ENCODE data around the gene PIM3.

PIM3 gene

DNA sequence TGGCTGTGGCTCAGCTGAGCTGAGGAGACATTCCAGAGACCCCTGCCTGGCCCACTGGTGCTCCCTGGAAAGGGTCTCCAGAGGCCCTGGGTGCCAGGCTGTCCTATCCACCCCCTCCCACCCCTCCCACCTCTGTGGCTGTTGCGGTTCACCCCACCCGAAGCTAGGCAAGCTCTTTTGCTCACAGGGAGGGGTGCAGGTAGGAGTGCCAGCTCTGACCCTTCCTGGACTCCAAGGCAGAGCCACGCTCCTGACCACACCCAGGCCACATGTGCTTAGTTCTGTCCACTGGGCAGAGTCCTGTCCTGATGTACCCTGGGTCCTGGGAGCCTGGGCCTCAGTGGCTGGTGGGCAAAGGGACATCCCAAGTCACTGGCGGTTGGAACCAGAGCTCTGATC is 35.5 kb downstream of the PIM3 start:
- no peak for DNase-seq (ENCODE audit: low read depth)
- no peak overlapping the region for H3K4me3 ChIP-seq (ENCODE audit: low read depth, low read length)

DNA sequence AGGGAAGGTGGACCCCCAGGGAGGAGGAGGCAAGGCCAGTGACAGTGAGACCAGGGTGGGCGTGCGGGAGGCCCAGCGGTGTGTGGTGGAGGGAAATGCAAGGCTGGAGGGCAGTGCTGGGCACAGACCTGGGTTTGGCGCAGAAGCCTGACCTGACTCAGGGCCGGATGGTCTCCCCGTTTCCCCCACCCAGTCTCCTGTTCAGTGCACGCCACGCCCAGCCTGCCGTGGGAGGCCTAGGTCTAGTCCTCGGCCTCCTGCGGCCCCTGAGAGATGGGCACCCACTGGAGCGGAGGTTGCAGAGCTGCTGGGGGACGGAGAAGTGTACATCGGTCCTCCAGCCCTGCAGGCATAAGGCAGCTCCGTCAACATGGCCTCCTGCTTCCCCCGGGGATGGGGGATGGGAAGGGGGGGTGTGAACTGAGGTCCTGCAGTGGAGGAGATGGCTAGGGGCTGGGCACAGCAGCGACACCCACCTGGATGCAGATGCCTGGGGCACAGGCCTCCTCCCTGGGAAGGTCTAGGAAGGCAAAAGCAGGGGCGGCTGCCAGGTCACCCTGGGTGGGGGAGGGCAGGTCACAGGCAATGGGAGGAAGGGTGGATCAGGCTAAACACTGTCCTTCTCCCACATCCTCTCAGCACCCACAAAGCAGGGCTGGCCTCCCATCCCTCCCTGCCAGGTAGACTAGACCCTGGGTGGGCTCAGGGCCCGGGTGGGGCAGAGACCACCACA is 36.1 kb downstream of the PIM3 start:
- no peak overlapping the region for H3K4me3 ChIP-seq (ENCODE audit: low read depth, low read length)
- no peak for DNase-seq (ENCODE audit: low read depth)

DNA sequence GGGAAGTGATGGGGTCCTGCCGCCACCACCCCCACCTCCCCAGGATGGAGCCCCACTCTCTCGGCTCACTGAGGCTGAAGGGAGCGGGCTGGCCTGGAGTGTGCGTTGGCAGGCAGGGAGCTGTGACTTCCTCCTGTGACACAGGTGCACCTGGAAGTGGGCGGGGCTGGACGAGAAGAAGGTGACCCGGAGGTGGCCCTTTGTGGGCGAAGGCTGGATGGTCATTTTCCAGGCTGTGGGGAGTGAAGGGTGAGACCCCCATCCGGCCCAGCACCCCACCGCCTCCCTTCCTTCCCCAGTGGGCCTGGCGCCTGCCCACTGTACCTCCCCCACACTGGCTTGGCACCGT is 36.7 kb downstream of the PIM3 start:
- H3K4me3 ChIP-seq (ENCODE audit: low read depth, low read length): no peak overlapping the region
- no peak for DNase-seq (ENCODE audit: low read depth)

DNA sequence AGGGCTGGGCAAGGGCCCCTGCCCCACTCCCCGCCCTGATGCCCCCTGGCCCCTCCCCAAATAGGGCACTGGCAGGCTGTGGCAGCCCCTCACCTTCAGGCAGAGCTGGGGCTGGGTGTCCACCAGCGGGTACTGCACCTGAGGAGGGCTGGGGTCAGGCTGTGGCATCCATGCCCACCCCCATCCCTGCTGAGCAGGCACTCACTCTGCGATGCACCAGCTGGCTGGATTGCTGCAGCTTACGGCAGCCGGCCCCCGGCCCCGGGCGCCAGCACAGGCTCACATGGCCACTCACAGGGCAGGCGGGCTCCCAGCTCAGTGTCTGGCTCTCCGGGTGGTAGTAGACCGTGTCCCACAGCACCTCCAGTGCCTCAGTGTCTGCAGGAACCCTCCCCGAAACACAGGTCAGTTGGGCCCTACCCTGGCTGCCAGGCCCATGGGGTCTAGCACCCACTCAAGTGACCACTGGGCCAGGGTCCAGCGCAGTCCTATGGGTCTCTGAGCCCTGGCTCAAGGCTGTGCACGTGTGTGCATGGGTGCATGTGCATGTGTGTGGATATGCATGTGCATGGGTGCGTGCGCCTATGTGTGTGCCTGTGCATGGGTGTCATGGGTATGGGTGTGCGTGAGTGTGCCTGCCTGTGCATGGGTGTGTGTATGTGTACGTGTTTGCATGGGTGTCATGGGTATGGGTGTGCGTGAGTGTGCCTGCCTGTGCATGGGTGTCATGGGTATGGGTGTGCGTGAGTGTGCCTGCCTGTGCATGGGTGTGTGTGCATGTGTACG is 37.6 kb downstream of the PIM3 start:
- DNase-seq (ENCODE audit: low read depth): no peak
- H3K4me3 ChIP-seq (ENCODE audit: low read depth, low read length): no peak overlapping the region

DNA sequence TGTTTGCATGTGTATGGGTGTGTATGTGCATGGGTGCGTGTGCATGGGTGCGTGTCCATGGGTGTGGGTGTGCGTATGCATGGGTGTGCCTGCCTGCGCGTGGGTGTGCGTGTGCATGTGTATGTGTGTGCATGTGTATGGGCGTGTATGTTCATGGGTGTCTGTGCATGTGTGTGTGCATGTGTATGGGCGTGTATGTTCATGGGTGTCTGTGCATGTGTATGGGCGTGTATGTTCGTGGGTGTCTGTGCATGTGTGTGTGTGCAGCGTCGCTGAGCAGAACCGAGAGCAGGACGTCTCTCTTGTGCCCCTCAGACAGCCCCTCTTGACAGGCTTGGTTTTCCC is 38.1 kb downstream of the PIM3 start:
- no peak overlapping the region for H3K4me3 ChIP-seq (ENCODE audit: low read depth, low read length)
- no peak for DNase-seq (ENCODE audit: low read depth)

DNA sequence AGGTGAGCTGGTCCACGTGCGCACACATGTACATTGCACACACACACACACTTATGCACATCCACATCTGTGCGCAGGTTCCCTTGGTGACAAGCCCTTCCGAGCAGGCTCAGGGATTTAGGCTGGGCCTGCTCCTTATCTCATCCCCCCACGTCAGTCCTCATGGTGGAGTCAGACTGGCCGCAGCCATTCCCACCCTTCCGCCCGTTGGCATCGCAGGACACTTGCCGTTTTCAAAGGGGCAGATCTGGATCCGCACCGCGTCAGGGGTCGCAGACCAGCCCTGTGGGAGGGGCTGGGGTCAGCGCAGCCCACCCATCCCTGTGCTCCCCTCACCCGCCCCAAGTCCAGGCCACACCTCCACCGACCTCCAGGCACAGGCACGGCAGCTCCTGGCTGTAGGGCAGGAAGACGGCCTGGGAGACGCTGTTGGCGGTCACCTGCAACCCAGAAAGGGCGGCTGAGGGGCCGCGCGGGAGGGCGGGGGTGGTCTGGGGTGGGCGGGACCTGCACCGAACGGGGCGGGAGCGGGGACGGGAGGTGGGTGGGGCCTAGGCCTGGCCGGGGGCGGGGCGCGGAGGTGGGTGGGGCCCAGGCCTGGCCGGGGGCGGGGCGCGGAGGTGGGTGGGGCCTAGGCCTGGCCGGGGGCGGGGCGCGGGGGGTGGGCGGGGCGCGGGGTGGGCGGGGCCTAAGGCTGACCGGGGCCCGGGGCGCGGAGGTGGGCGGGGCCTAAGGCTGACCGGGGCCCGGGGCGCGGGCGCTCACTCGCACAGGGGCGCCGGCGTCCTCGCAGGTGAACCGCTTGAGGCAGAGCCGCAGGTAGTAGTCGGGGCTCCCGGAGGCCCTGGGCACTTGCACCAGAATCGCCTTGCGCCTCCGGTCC is 38.7 kb downstream of the PIM3 start:
- DNase-seq (ENCODE audit: low read depth): no peak
- H3K4me3 ChIP-seq (ENCODE audit: low read depth, low read length): peak overlapping the region; percentile 21

DNA sequence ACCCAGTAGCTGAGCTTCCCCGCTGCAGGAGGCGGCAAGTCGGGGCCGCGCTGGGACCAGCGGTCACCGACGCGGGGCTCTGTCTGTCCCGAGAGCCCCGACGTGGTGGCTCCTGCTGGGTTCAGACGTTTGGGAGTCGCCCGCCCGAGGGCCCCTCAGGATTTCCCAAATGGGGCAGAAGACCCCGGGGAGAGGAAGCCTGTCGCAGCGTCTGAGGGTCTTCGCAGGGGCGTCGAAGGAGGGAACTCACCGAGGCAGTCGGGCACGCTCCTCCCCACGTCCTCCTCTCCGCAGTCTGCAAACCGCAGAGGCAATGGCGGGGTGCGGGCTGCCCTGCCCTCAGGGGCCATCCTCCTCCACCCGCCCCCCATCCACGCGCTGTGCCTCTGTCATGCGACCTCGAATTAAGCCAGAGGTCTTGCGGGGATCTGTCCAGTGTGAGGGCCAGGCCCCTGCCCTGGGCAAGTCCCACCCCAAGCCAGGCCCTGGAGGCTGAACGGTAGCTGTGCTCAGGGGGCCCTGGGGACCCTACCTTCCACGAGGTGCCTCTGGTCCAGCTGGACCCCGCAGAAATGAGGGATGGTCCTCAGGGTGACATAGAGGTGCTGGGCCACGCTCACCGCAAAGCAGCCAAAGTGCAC is 39.5 kb downstream of the PIM3 start:
- no peak for DNase-seq (ENCODE audit: low read depth)
- H3K4me3 ChIP-seq (ENCODE audit: low read depth, low read length): peak overlapping the region; percentile 17

DNA sequence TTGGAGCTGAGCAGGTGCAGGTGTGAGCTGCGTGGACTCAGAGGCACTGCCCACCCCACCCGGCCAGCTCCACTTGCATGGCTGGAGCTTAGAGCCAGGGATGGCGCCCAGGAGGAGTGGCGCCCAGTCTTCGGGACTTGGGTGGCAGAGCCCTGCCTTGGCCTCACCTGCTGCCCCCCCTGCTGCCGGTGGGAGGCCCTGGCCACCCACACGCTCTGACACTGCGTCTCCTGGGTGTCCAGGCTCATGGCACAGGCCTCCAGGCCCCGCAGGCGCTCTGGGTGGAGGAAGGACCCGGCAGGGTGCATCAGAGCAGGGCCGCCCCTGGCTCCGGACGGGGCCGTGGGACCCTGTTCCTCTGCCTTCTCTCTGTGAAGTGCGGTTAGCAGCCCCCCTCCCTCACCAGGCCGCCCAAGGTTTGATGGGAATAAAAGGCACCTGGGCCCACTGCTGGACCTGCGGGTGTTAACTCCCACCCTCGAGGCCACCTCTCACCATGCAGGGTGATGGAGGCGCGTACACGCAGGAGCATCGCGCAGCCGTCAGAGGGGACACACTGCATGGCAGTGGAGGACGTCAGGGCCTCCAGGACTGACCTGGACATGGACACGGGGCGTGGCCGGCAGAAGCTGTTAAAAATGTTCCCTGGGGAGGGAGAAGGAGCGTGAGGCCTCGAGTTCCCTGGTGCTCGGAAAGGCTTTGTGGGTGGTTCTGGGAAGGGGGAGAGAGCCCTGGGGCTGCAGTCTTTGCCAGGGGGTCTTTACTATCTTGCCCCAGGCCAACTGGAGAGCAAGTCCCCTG is 40.2 kb downstream of the PIM3 start:
- no peak for DNase-seq (ENCODE audit: low read depth)
- H3K4me3 ChIP-seq (ENCODE audit: low read depth, low read length): no peak overlapping the region

DNA sequence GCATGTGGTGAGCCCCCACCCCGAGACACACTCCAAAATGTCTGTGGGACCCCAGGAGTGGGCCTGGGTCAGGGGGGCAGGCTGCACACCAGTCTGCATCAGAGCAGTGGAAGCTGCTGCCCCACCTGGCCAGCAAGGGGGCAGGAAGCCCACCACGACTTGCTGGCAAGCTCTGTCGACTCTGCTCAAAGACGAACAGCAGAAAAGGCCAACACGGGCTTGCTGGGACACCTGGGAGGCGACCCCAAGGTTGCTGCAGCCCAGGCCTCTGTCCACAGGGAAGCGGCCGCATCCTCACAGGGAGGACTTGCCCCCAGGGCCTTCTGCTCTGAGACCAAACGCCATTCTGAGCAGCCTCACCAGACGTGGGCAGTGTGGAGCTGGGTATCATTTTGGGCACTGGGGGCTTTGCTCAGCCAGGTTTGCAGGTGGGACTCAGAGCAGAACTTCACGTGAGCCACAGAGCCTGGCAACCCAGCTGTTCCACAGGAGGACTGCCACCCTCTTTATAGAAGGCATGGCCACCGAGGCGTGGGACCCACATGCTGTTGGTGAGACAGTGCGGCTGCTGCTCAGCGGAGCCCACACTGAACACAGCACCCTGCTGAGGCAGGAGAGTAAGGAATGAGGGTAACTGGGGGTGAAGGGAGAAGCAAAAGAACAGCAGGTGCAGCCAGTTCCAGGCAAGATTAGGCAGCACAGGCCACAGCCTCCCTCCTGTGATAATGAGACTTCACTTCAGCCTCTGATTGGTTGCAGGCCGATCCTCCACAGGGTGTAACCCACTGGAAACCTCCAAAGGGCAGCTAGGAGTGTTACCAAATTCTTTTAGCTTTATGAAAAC is 41.0 kb downstream of the PIM3 start:
- DNase-seq (ENCODE audit: low read depth): no peak
- no peak overlapping the region for H3K4me3 ChIP-seq (ENCODE audit: low read depth, low read length)

DNA sequence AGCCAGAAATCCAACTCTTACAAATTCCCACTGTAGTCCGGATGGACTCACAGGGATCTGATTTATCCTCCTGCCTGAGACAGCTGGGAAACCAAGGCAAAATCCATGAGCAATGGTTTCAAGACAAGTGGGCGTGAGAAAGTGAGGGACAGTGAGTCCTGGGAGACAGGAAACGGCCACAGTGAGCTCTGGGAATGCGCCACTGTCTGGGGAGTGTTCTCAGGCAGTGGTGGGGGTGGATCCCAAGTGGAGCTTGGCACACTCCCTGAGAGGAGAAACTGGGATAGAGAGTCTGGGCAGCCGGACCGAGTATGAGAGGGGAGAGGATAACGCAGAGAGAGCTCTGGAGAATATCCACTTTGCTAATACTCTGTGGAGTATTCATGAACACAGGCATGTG is 42.2 kb downstream of the PIM3 start:
- no peak for DNase-seq (ENCODE audit: low read depth)
- H3K4me3 ChIP-seq (ENCODE audit: low read depth, low read length): no peak overlapping the region

DNA sequence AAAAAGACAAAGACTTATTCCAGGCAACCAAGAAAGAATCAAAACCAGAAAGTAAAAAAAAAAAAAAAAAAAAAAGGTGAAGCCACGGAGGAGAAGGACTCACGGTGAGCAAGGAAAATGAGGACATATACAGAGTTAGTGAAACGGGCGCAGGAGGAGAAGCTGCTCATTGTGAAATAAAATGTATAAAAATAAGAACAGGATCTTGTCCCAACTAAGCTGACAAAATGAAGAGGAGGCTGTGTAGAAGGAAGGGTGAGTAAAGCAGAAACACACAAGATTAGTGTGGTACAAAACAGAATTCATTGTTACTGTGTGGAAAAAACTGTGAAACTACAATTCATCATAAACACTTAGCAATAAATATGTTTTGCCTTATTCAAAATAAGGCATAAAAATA is 44.3 kb downstream of the PIM3 start:
- no peak overlapping the region for H3K4me3 ChIP-seq (ENCODE audit: low read depth, low read length)
- DNase-seq (ENCODE audit: low read depth): no peak

DNA sequence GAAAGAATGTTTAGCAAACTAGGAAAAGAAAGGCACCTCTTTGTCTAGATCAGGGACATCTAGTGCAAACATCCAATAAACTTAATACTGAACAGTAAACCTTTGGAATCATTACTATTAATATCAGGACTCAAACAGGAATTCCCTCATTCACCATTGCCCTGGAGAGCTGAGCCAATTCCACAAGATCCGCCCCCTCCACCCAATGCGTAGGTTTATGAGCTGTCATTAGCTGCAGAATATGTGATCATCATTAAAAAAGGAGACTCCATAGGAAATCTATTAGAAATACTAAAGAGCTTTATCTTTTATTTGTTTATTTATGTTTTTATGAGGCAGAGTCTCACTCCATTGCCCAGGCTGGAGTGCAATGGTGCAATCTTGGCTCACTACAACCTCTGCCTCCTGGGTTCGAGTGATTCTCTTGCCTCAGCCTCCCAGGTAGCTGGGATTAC is 46.5 kb downstream of the PIM3 start:
- H3K4me3 ChIP-seq (ENCODE audit: low read depth, low read length): no peak overlapping the region
- no peak for DNase-seq (ENCODE audit: low read depth)

DNA sequence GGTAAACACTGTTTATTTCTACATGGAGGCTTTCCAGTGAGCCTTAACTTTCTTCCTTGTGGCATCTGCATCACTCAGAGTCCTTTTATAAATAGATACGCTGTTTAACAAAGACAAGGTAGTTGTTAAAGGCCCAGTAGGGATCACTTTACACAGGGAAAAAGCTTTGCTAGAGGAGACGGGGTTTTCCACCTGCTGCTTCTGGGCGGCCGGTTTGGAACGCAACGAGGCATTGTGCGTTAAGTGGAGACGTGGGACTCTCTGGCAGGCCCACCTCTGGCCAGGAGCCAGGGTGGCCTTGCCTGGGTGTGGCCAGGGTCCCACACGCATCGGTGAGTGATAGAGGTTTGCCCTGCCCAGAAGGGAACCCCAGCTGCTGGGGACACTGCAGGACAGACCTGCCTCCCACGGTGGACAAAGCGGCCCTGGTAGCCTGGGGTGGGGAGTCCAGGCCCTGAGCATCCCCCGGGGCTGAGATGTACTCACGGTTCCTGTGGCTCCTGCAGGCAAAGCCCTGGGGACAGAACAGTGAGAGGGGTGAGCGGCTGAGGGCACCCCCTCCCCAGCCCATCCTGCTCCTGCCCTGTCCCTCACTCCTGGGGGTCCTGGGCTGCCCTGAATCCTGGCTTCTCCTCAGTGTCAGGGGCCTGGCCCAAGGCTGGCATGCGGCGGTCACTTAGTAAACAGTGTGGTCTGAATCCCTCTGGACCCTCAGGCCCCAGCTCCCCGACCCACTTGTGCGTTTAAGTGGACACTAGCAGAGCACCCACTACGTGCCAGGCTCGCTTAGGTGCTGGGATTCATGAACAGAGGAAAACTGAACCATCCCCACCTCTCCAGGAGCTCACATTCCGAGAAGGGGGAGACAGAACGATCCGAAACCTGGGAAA is 47.8 kb downstream of the PIM3 start:
- no peak for DNase-seq (ENCODE audit: low read depth)
- H3K4me3 ChIP-seq (ENCODE audit: low read depth, low read length): no peak overlapping the region

DNA sequence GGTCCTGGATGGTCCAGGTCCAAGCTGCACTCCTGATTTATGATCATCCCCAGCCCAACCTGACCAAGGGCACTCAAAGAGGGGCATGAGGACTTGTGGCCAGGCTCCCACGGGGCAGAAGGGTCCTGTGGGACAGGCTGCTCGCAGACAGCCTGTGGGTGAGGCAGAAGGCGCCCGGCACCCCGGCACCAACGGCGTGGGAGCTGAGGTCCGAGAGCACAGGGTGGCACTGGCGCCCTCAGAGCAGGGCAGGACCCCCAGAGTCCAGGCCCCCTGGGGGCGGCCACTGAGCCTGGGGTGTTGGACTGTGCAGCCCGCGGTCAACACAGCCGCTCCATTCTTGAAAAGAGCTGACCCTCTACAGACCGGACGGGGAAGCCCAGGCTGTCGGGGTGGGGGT is 48.7 kb downstream of the PIM3 start:
- H3K4me3 ChIP-seq (ENCODE audit: low read depth, low read length): no peak overlapping the region
- no peak for DNase-seq (ENCODE audit: low read depth)

DNA sequence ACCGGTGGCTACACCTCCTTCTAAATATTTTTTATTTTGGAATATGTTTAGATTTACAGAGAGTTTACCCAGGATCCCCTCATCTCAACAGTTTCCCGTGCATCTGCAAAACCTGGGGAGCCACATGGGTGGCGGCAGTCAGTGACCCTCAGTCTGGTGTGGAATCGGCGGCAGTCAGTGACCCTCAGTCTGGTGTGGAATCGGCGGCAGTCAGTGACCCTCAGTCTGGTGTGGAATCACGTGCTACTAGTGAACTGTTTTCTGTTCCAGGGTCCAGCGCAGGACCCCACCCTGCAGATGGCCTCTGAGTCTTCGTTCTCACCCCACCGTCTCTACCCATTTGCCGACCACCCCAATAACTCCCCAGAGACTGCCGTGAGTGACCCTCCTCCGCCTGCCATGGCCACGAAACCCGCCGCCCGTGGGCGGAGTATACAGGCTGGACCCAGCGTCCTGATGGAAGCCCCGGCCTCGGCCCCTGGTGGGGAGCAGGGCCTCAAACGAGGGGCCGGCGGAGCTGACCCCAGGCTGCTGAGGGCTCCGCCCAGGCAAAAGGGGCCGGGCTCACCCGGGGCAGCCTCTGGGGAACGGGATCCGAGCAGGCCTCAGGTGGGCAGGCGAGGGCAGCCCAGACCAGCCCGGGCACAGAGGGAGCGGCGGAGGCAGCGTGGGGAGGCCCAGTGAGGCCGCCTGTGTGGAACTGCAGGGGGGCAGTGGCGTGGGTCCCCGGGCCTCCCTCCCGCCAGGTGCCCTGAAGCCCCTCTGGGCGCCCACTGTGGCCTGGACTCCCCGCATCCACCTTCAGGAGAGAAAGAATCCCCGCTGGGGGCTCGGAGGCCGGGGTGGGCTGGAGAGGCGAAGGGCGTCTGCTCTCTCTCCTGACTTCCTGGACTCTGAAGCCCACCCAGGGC is 49.4 kb downstream of the PIM3 start:
- no peak overlapping the region for H3K4me3 ChIP-seq (ENCODE audit: low read depth, low read length)
- no peak for DNase-seq (ENCODE audit: low read depth)

DNA sequence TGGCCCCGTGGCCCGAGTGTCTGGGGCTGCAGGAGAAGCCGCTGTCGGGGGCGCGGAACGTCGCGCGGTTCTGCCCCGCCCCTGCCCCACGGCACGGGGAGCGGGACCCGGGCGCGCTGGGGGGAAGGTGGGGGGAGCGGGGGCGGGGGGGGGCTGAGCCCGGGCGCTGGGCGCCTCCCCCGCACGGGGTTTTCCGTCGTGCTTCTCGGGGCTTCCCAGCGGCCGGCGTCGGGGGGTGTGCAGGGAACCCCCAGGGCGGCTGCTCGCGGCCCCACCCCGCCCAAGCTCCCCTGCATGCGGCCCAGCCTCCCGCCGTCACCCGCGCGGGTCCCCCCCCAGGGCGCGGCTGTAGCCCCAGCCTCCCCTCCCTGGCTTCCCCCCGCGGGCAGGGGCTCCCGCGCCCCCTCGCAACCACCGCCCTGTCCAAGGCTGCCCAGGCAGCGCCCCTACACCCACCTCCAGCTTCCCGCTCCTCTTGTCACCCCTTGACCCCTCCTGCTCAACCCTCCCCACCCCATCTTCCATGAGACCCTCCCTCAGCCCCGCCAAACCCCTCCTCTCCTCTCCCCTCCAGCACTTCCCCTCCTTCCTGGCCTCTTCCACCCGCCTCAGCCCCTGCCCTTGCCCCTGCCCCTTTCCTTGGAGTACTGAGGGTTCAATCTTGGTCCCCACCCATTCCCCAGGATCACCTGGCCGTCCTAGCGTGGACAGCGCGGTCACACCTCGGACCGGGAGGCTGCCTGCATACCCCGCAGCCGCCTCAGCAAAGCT is 50.3 kb downstream of the PIM3 start:
- DNase-seq (ENCODE audit: low read depth): no peak
- no peak overlapping the region for H3K4me3 ChIP-seq (ENCODE audit: low read depth, low read length)

Measured in skeletal muscle cell (primary cell).